Heart right ventricle (tissue), 16 donors: Measurements from ENCODE around the gene GAPDH. TPM values are rescaled to one million over a fixed set of nuclear protein-coding genes. Genes with fewer than 3 reads are reported as not detected.

Experiments
- ATAC-seq, 8 donors: fragments of 200-7000 bp; cut with Tn5 transposase; one replicate each; pipeline ENCODE4 v1.9.1; 2020; ENCODE audit warnings: mild to moderate bottlenecking in 8 of 8, moderate library complexity in 8 of 8, moderate number of reproducible peaks in 1 of 8
- DNase-seq, 2 donors: peaks; one replicate each; pipeline ENCODE4 v3.0.0-alpha.2; 2020
- H3K27ac ChIP-seq, 10 donors: fragments of 200-600 bp; sonication (generic) in 2 of 10; one replicate each; pipeline versions ENCODE4 v1.5.0 to v1.8.0; 2020 to 2022; ENCODE audit warnings: mild to moderate bottlenecking in 3 of 10
- H3K27me3 ChIP-seq, 7 donors: fragments of 200-600 bp; one replicate each; pipeline ENCODE4 v1.8.0; 2021 to 2022; ENCODE audit warnings: mild to moderate bottlenecking in 2 of 7
- H3K36me3 ChIP-seq, 9 donors: fragments of 200-600 bp; sonication (generic) in 1 of 9; one replicate each; pipeline versions ENCODE4 v1.5.0 to v1.8.0; 2020 to 2022; ENCODE audit warnings: mild to moderate bottlenecking in 2 of 9
- H3K4me1 ChIP-seq, 9 donors: fragments of 200-600 bp; sonication (generic) in 1 of 9; one replicate each; pipeline versions ENCODE4 v1.5.0 to v1.8.0; 2020 to 2022; ENCODE audit warnings: mild to moderate bottlenecking in 4 of 9
- H3K4me3 ChIP-seq, 10 donors: fragments of 200-600 bp; sonication (generic) in 2 of 10; one replicate each; pipeline versions ENCODE4 v1.5.0 to v1.8.0; 2020 to 2022; ENCODE audit warnings: mild to moderate bottlenecking in 7 of 10, moderate library complexity in 2 of 10
- H3K9me3 ChIP-seq, 11 donors: fragments of 200-600 bp in 10 of 11; sonication (generic) in 2 of 11; one replicate each; pipeline versions ENCODE4 v1.5.0 to v1.8.0; 2013 to 2022; ENCODE audit warnings: mild to moderate bottlenecking in 2 of 11, control low read depth in 1 of 11, moderate library complexity in 1 of 11
- CTCF ChIP-seq, 9 donors: fragments of 200-600 bp; sonication (generic) in 2 of 9; IDR thresholded peaks; one replicate each; pipeline versions ENCODE4 v1.5.0 to v1.8.0; 2021 to 2022; ENCODE audit warnings: antibody characterized with exemption in 9 of 9, mild to moderate bottlenecking in 5 of 9, moderate library complexity in 1 of 9
- WGBS, 2 donors: extraction: QIAGEN DNeasy Blood & Tissue Kit; methylation state at CpG; one replicate each; pipeline ENCODE4 v1.1.7; 2013; ENCODE audit warnings: inconsistent platforms in 1 of 2; 5-methylcytosine and 5-hydroxymethylcytosine counted together
- intact Hi-C, 10 donors: fragments of 100-400 bp; cut with DNase I; formaldehyde crosslinking; loops; one replicate each; pipeline versions ENCODE4 v1.11.1 to v1.14.2; 2022
- polyA plus RNA-seq, 2 donors: library from polyadenylated mRNA; stranded (reverse); fragments of 200-250 nt; gene quantifications; one replicate each; pipeline ENCODE4 v1.2.3, GENCODE V29; 2013
- total RNA-seq, 10 donors: library from RNA; stranded (reverse); fragmentation: NEBNext Ultra II Directional in 3 of 10; extraction: Animal tissue kit (Norgen Biotek cat#: 25700) in 3 of 10; gene quantifications; one replicate each; pipeline versions ENCODE4 v1.2.1 to v1.2.4, GENCODE V29; 2021 to 2023
- donor health status: Arrhythmogenic right ventricular cardiomyopathy.
- donor health status: ischemic (EF 13 %, LVEDD 7.1; RV severe dilation, severe dysfunction).
- donor health status: healthy with polysubstance abuse.
- donor health status: DM: no; HTN: yes; CAD: no.
- donor health status: DM: no; HTN: no; CAD: no.
- donor health status: ischemic (EF 25% LVEDD 6.9; RV normal size, moderate dysfunction).
- donor health status: ischemic (EF 25% LVEDD 5.7; RV mildly dilated, moderate dysfunction).
- donor health status: healthy.
- donor health status: DM: yes; HTN: yes; CAD: no.
- donor health status: Ischemic cardiomyopathy.
- donor health status: ischemic (EF 35%, LVEDD 5.7; RV mildly dilated, moderate dysfunction).
- donor health status: nonischemic (EF 11% LVEDD 7.7; RV severe dilation, severe dysfunction).
- donor health status: DM: yes; HTN: yes; CAD: no.
- donor health status: PGD.
- donor health status: ischemic (EF 29% LVEDD 5.4; RV normal size, mild dysfunction).
- donor health status: nonischemic (EF 23%, LVEDD 6.1; RV moderate dilation, normal function).

The GAPDH gene
- total and polyA plus RNA-seq, 12 donors = 4,081 to 7,888 (median 4,852) TPM

GRCh38 chr12:6541371-6542165, 7.3 kb downstream of the GAPDH start:
- peaks cover 0 to 94% (median 44%) of the 10 kb centered on the region in 9 donors for H3K36me3 ChIP-seq
- no peak for DNase-seq

GRCh38 chr12:6542209-6543009, 8.1 kb downstream of the GAPDH start:
- Histone ChIP-seq H3K27me3 (no peaks in the 10 kb centered on the region), H3K4me3 (no peak overlapping the region), H3K4me1 (peaks cover 11 to 62% (median 39%) of the 10 kb centered on the region in 9 donors), H3K27ac (peak overlapping the region in 7 of 10 donors; percentile 70 to 99 (median 81)), H3K36me3 (peaks cover 0 to 94% (median 38%) of the 10 kb centered on the region in 9 donors), H3K9me3 (no peaks in the 10 kb centered on the region)
- DNase-seq (no peak), ATAC-seq (no peak)
- TF ChIP-seq CTCF (IDR thresholded peaks at IDR 0.05) = no peak
- intact Hi-C loops = no loop called here
- 80 to 83% methylated on average over 13 of the region's 13 CpGs for WGBS, 2 donors

More at GRCh38 chr12:6541371-6542165, 7.3 kb downstream of the GAPDH start:
- Histone ChIP-seq H3K9me3 (no peaks in the 10 kb centered on the region), H3K4me1 (peaks cover 14 to 66% (median 45%) of the 10 kb centered on the region in 9 donors), H3K4me3 (no peak overlapping the region), H3K27ac (peak overlapping the region; percentile 39 to 99 (median 77)), H3K27me3 (no peaks in the 10 kb centered on the region)
- WGBS, 2 donors = 82 to 85% methylated on average over 26 of the region's 26 CpGs
- TF ChIP-seq CTCF (IDR thresholded peaks at IDR 0.05) = no peak
- intact Hi-C loops = no loop called here
- no peak for ATAC-seq

- no peak for DNase-seq
- Histone ChIP-seq H3K9me3 (no peaks in the 10 kb centered on the region), H3K27me3 (no peaks in the 10 kb centered on the region), H3K27ac (peak overlapping the region in 1 of 10 donors; percentile 2), H3K4me1 (peaks cover 19 to 68% (median 52%) of the 10 kb centered on the region in 9 donors), H3K4me3 (no peak overlapping the region), H3K36me3 (peaks cover 0 to 96% (median 27%) of the 10 kb centered on the region in 9 donors)
- WGBS, 2 donors = 40 to 61% methylated on average over 10 of the region's 10 CpGs
- intact Hi-C loops = no loop called here
- no peak for TF ChIP-seq CTCF (IDR thresholded peaks at IDR 0.05)
- ATAC-seq = peak in 1 of 8 donors; percentile 11
Measured at GRCh38 chr12:6546016-6546415, 11.7 kb downstream of the GAPDH start.

- no peak for TF ChIP-seq CTCF (IDR thresholded peaks at IDR 0.05)
- DNase-seq = no peak
- peaks cover 0 to 82% (median 26%) of the 10 kb centered on the region in 9 donors for H3K36me3 ChIP-seq
Measured at GRCh38 chr12:6547566-6547965, 13.2 kb downstream of the GAPDH start.

More at GRCh38 chr12:6547566-6547965, 13.2 kb downstream of the GAPDH start:
- Histone ChIP-seq H3K9me3 (no peaks in the 10 kb centered on the region), H3K27ac (peak overlapping the region in 7 of 10 donors; percentile 49 to 98 (median 63)), H3K27me3 (no peaks in the 10 kb centered on the region), H3K4me1 (peaks cover 27 to 70% (median 54%) of the 10 kb centered on the region in 9 donors), H3K4me3 (no peak overlapping the region)
- ATAC-seq = no peak
- WGBS, 2 donors = 60 to 67% methylated on average over 1 of the region's 1 CpG
- intact Hi-C loops = no loop called here
